ENCODE measurements around the gene INPP4B.

The INPP4B gene

DNA sequence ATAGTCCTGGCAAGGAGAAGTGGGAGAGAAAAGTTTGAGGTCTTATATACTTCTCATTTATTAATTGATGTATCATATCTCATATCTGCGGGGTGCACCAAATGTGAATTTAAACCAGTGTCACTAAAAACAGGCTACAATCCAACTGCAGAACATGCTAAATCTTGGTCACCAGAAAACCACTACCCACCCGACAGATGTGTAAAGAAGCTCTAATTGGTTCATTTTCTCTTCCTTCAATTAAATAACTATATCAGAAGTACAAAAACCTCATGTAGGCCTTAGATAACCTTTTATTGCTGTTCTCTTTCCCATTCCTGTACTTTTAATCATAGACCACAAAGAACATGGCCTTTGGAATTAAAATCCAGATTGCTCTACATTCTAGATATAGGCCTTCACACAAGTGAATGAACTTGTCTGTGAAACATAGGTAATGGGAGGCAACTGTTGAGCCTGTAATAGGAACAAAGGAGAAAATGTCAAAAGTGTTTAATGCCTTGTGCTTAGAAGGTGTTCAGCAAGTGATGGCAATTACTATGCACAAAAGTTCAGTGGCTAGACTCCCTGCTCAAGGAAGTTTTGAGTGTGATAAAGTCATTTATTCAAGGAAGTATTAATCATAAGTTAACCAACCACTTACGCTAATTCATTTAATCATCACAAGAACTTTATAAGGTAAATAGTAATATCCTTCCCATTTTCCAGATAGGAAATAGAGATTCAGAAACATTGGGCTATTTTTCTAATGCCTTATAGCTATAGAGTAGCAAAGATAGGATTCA is 425.6 kb downstream of the INPP4B start:
- DNase-seq = no peak
- Histone ChIP-seq H3K27ac (ENCODE audit: low read depth, low read length) (no peak overlapping the region), H3K36me3 (ENCODE audit: control insufficient read depth, insufficient read depth, low read length) (no peaks in the 10 kb centered on the region), H2BK15ac (replicated peaks; ENCODE audit: low read depth) (no peak overlapping the region), H3K27me3 (ENCODE audit: insufficient read depth, low read length, poor library complexity) (no peaks in the 10 kb centered on the region), H2BK120ac (ENCODE audit: low read depth, low read length) (no peak overlapping the region), H3K56ac (ENCODE audit: low read length) (no peak overlapping the region), H4K8ac (ENCODE audit: low read depth, low read length) (no peak overlapping the region), H4K5ac (ENCODE audit: low read length) (no peak overlapping the region), H3K4me3 (ENCODE audit: low read length) (no peak overlapping the region), H3K79me2 (ENCODE audit: control insufficient read depth, insufficient read depth, low read length) (no peaks in the 10 kb centered on the region), H3K79me1 (ENCODE audit: low read length) (no peaks in the 10 kb centered on the region), H3K4ac (ENCODE audit: low read depth, low read length) (no peak overlapping the region), H3K18ac (ENCODE audit: low read length) (no peak overlapping the region), H3K9ac (ENCODE audit: low read length) (no peak overlapping the region), H3K4me1 (ENCODE audit: control insufficient read depth, low read depth, low read length) (no peaks in the 10 kb centered on the region), H3K4me2 (ENCODE audit: low read length) (no peak overlapping the region), H2AK5ac (ENCODE audit: low read length) (no peak overlapping the region), H2BK5ac (ENCODE audit: low read length) (no peak overlapping the region), H3K23ac (ENCODE audit: low read length) (no peak overlapping the region)
- WGBS (ENCODE audit: extremely low coverage, insufficient coverage, low lambda C conversion rate) = no CpG with 5 or more reads among the region's 3 CpGs

DNA sequence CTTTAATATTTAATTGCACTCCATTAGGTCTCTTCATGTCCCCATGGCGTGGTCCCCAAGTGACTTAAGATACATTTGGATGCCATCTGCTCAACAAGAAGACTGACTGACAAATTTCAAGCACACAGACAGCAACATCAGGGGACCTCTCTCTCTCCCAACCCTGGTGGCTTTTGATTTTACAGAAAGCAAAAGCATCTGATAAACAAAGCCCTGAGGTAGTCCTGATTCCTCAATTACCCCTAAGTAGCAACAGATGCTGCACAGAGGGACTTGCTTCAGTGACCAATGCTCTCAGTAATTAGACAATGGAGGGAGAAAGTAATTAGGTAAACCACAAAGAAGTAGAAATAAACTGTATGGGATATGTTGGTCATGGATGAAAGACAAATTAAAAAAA is 426.4 kb downstream of the INPP4B start:
- Histone ChIP-seq H2BK120ac (ENCODE audit: low read depth, low read length) (no peak overlapping the region), H2AK5ac (ENCODE audit: low read length) (no peak overlapping the region), H3K4ac (ENCODE audit: low read depth, low read length) (no peak overlapping the region), H3K56ac (ENCODE audit: low read length) (no peak overlapping the region), H3K79me1 (ENCODE audit: low read length) (no peaks in the 10 kb centered on the region), H3K36me3 (ENCODE audit: control insufficient read depth, insufficient read depth, low read length) (no peaks in the 10 kb centered on the region), H4K8ac (ENCODE audit: low read depth, low read length) (no peak overlapping the region), H3K9ac (ENCODE audit: low read length) (no peak overlapping the region), H3K79me2 (ENCODE audit: control insufficient read depth, insufficient read depth, low read length) (no peaks in the 10 kb centered on the region), H3K23ac (ENCODE audit: low read length) (no peak overlapping the region), H3K27me3 (ENCODE audit: insufficient read depth, low read length, poor library complexity) (no peaks in the 10 kb centered on the region), H3K18ac (ENCODE audit: low read length) (no peak overlapping the region), H3K4me2 (ENCODE audit: low read length) (no peak overlapping the region), H2BK5ac (ENCODE audit: low read length) (no peak overlapping the region), H2BK15ac (replicated peaks; ENCODE audit: low read depth) (no peak overlapping the region), H3K4me1 (ENCODE audit: control insufficient read depth, low read depth, low read length) (no peaks in the 10 kb centered on the region), H3K27ac (ENCODE audit: low read depth, low read length) (no peak overlapping the region), H3K4me3 (ENCODE audit: low read length) (no peak overlapping the region), H4K5ac (ENCODE audit: low read length) (no peak overlapping the region)
- DNase-seq = no peak
- WGBS (ENCODE audit: extremely low coverage, insufficient coverage, low lambda C conversion rate) = no CpG with 5 or more reads among the region's 1 CpG

DNA sequence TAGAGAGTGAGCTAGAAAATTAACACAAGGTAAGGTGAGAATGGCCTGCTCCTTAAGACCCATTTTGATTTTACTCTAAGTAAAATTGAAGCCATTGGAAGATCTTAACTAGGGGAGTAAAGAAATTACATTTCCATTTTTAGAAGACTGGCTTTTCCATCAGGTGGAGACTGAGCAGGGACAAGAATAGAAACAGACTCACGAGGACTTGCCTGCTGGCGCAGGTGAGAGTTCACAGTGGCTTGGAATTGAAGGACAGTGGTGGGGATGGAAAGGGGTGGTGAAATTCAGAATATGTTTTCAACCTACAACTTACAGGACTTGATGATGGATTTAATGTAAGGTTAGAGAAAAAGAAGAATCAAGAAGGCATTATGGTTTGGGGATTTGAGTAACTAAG is 427.4 kb downstream of the INPP4B start:
- no peak overlapping the region for H2BK15ac ChIP-seq (replicated peaks; ENCODE audit: low read depth)
- no peaks in the 10 kb centered on the region for H3K79me2 ChIP-seq (ENCODE audit: control insufficient read depth, insufficient read depth, low read length)
- no peak for DNase-seq
- H3K4ac ChIP-seq (ENCODE audit: low read depth, low read length) = no peak overlapping the region
- no peak overlapping the region for H3K9ac ChIP-seq (ENCODE audit: low read length)
- H2AK5ac ChIP-seq (ENCODE audit: low read length) = no peak overlapping the region
- H3K4me3 ChIP-seq (ENCODE audit: low read length) = no peak overlapping the region
- no peaks in the 10 kb centered on the region for H3K4me1 ChIP-seq (ENCODE audit: control insufficient read depth, low read depth, low read length)
- no peak overlapping the region for H4K8ac ChIP-seq (ENCODE audit: low read depth, low read length)
- no peaks in the 10 kb centered on the region for H3K36me3 ChIP-seq (ENCODE audit: control insufficient read depth, insufficient read depth, low read length)
- H2BK5ac ChIP-seq (ENCODE audit: low read length) = no peak overlapping the region
- no CpG with 5 or more reads among the region's 2 CpGs for WGBS (ENCODE audit: extremely low coverage, insufficient coverage, low lambda C conversion rate)
- H3K18ac ChIP-seq (ENCODE audit: low read length) = no peak overlapping the region
- H2BK120ac ChIP-seq (ENCODE audit: low read depth, low read length) = no peak overlapping the region
- no peak overlapping the region for H3K23ac ChIP-seq (ENCODE audit: low read length)
- H3K4me2 ChIP-seq (ENCODE audit: low read length) = no peak overlapping the region
- H3K56ac ChIP-seq (ENCODE audit: low read length) = no peak overlapping the region
- no peaks in the 10 kb centered on the region for H3K27me3 ChIP-seq (ENCODE audit: insufficient read depth, low read length, poor library complexity)
- H3K27ac ChIP-seq (ENCODE audit: low read depth, low read length) = no peak overlapping the region
- H3K79me1 ChIP-seq (ENCODE audit: low read length) = no peaks in the 10 kb centered on the region
- no peak overlapping the region for H4K5ac ChIP-seq (ENCODE audit: low read length)

DNA sequence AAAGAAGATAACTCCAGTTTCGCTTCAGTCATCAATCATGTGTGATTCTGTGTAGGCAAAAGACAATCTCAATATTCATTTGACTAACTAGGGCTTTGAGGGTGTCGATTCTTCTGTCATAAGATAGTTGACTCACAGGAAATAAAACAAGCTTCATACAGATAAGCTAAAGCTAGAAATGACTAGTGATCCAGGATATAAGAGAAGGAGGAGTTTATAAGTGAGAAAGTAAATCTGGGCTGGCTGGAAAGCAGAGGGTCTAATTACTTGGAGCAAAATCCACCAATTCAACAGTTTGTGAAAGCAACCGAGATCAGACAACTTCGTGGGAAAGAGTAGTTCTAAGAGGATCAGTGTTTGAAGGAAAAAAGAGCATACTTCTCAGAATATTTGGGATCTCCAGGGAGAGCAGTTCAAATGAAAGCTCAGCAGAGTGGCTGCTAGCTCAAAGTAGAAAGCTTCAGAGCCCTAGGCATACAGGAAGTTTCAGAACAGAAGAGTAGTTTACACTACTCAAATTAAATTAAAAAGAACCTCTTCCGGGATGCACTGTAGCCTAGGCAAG is 429.3 kb downstream of the INPP4B start:
- H3K18ac ChIP-seq (ENCODE audit: low read length) = no peak overlapping the region
- no peak overlapping the region for H3K27ac ChIP-seq (ENCODE audit: low read depth, low read length)

DNA sequence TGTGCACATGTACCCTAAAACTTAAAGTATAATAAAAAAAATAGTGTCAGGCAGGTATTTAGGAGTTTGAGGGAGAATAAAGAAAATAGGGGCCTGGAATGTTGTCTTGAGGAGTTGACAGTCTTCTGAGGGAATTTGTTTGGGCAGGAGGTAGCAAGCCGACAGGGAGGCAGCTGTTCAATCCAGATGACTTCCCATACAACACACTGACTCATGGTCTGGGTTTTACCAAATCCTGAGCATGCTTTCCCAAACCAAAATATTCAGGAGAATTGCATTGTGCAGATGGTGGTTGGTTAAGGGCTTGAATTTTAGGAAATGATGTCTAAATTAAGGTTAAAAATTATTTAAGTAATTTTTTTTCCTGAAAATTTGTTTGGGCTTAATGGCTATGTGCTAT is 430.0 kb downstream of the INPP4B start:
- H2BK15ac ChIP-seq (replicated peaks; ENCODE audit: low read depth) = no peak overlapping the region
- no peak overlapping the region for H3K4me3 ChIP-seq (ENCODE audit: low read length)
- no peak overlapping the region for H3K9ac ChIP-seq (ENCODE audit: low read length)
- no peak for DNase-seq
- H3K27me3 ChIP-seq (ENCODE audit: insufficient read depth, low read length, poor library complexity) = no peaks in the 10 kb centered on the region
- H2BK120ac ChIP-seq (ENCODE audit: low read depth, low read length) = no peak overlapping the region
- H3K4ac ChIP-seq (ENCODE audit: low read depth, low read length) = no peak overlapping the region
- no peak overlapping the region for H3K56ac ChIP-seq (ENCODE audit: low read length)
- H3K23ac ChIP-seq (ENCODE audit: low read length) = no peak overlapping the region
- H3K36me3 ChIP-seq (ENCODE audit: control insufficient read depth, insufficient read depth, low read length) = no peaks in the 10 kb centered on the region
- WGBS (ENCODE audit: extremely low coverage, insufficient coverage, low lambda C conversion rate) = no CpG with 5 or more reads among the region's 1 CpG
- no peak overlapping the region for H3K27ac ChIP-seq (ENCODE audit: low read depth, low read length)
- H2BK5ac ChIP-seq (ENCODE audit: low read length) = no peak overlapping the region
- no peak overlapping the region for H3K18ac ChIP-seq (ENCODE audit: low read length)
- no peaks in the 10 kb centered on the region for H3K79me2 ChIP-seq (ENCODE audit: control insufficient read depth, insufficient read depth, low read length)
- no peaks in the 10 kb centered on the region for H3K4me1 ChIP-seq (ENCODE audit: control insufficient read depth, low read depth, low read length)
- no peak overlapping the region for H4K8ac ChIP-seq (ENCODE audit: low read depth, low read length)
- no peak overlapping the region for H3K4me2 ChIP-seq (ENCODE audit: low read length)
- no peak overlapping the region for H4K5ac ChIP-seq (ENCODE audit: low read length)
- no peaks in the 10 kb centered on the region for H3K79me1 ChIP-seq (ENCODE audit: low read length)
- H2AK5ac ChIP-seq (ENCODE audit: low read length) = no peak overlapping the region

More for the DNA sequence above, 429.3 kb downstream of the INPP4B start:
- Histone ChIP-seq H3K4me2 (ENCODE audit: low read length) (no peak overlapping the region), H3K4ac (ENCODE audit: low read depth, low read length) (no peak overlapping the region), H3K79me2 (ENCODE audit: control insufficient read depth, insufficient read depth, low read length) (no peaks in the 10 kb centered on the region), H3K56ac (ENCODE audit: low read length) (no peak overlapping the region), H3K27me3 (ENCODE audit: insufficient read depth, low read length, poor library complexity) (no peaks in the 10 kb centered on the region), H2BK120ac (ENCODE audit: low read depth, low read length) (no peak overlapping the region), H3K79me1 (ENCODE audit: low read length) (no peaks in the 10 kb centered on the region), H2AK5ac (ENCODE audit: low read length) (no peak overlapping the region), H3K4me1 (ENCODE audit: control insufficient read depth, low read depth, low read length) (no peaks in the 10 kb centered on the region), H4K5ac (ENCODE audit: low read length) (no peak overlapping the region), H4K8ac (ENCODE audit: low read depth, low read length) (no peak overlapping the region), H3K23ac (ENCODE audit: low read length) (no peak overlapping the region), H3K4me3 (ENCODE audit: low read length) (no peak overlapping the region), H2BK15ac (replicated peaks; ENCODE audit: low read depth) (no peak overlapping the region), H3K9ac (ENCODE audit: low read length) (no peak overlapping the region), H2BK5ac (ENCODE audit: low read length) (no peak overlapping the region), H3K36me3 (ENCODE audit: control insufficient read depth, insufficient read depth, low read length) (no peaks in the 10 kb centered on the region)
- WGBS (ENCODE audit: extremely low coverage, insufficient coverage, low lambda C conversion rate) = no CpG with 5 or more reads among the region's 5 CpGs
- DNase-seq = no peak
